Choroid plexus epithelial cell (primary cell): ENCODE results near the gene MVD.

Experiments
- DNase-seq: peaks from one replicate; pipeline ENCODE4 v3.0.0-alpha.2; 2010; ENCODE audit warnings: low read depth
- H3K4me3 ChIP-seq: 2 replicates; pipeline ENCODE4 v1.5.1; 2011; ENCODE audit warnings: low read depth, mild to moderate bottlenecking, control low read depth, low read length, moderate library complexity
- CTCF ChIP-seq: conservative IDR thresholded peaks from 2 replicates; pipeline ENCODE4 v1.5.1; 2011; ENCODE audit warnings: low read depth, mild to moderate bottlenecking, control low read depth, inconsistent platforms, low read length, moderate library complexity

MVD gene

GRCh38 chr16:88700636-88701482, 38.0 kb upstream of the MVD start:
- TF ChIP-seq CTCF, result no peak
- DNase-seq, result peak; percentile 93
- H3K4me3 ChIP-seq, result peak overlapping the region; percentile 11

GRCh38 chr16:88700322-88700635, 37.4 kb upstream of the MVD start:
- DNase-seq, result no peak
- H3K4me3 ChIP-seq, result no peak overlapping the region

GRCh38 chr16:88699180-88699579, 36.3 kb upstream of the MVD start:
- TF ChIP-seq CTCF, result no peak
- DNase-seq, result no peak
- H3K4me3 ChIP-seq, result no peak overlapping the region

More at GRCh38 chr16:88700322-88700635, 37.4 kb upstream of the MVD start:
- no peak for TF ChIP-seq CTCF

- DNase-seq, result no peak
- no peak for TF ChIP-seq CTCF
- H3K4me3 ChIP-seq, result no peak overlapping the region
Measured at GRCh38 chr16:88698646-88699045, 35.8 kb upstream of the MVD start.

- DNase-seq, result no peak
- peak; percentile 44 for TF ChIP-seq CTCF
- H3K4me3 ChIP-seq, result no peak overlapping the region
Measured at GRCh38 chr16:88697831-88698615, 35.1 kb upstream of the MVD start.

- no peak for DNase-seq
- no peak for TF ChIP-seq CTCF
- H3K4me3 ChIP-seq, result no peak overlapping the region
Measured at GRCh38 chr16:88697116-88697830, 34.4 kb upstream of the MVD start.
